ENCODE data around the gene C2CD2L.
"Not testable (repeated sequence)": the region's sequence is repeated elsewhere in the genome, so short reads cannot be mapped to it uniquely, and the experiment has no call there.

C2CD2L gene

GRCh38 chr11:119106564-119107537 is at the start of gene C2CD2L:
C2CD2L (plus strand) TSS chr11:119107344; CDS start chr11:119107742, 398 bp downstream.
- in situ Hi-C loops (cut with MboI; ENCODE audit: low pct_unique_long_range_greater_than_20kb, low sequenced_read_pairs) = no loop called here
- peak; percentile 92 for DNase-seq

- in situ Hi-C loops (cut with MboI; ENCODE audit: low pct_unique_long_range_greater_than_20kb, low sequenced_read_pairs); DNase-seq: not testable (repeated sequence)
Measured at GRCh38 chr11:119059128-119059527, 48.0 kb upstream of the C2CD2L start.

- in situ Hi-C loops (cut with MboI; ENCODE audit: low pct_unique_long_range_greater_than_20kb, low sequenced_read_pairs) = no loop called here
- DNase-seq = no peak
Measured at GRCh38 chr11:119061256-119061655, 45.9 kb upstream of the C2CD2L start.

GRCh38 chr11:119062779-119063178 is 44.4 kb upstream of the C2CD2L start:
- no peak for DNase-seq

GRCh38 chr11:119065369-119065768 is 41.8 kb upstream of the C2CD2L start:
- in situ Hi-C loops (cut with MboI; ENCODE audit: low pct_unique_long_range_greater_than_20kb, low sequenced_read_pairs) = no loop called here
- peak; percentile 67 for DNase-seq

More at GRCh38 chr11:119062779-119063178, 44.4 kb upstream of the C2CD2L start:
- in situ Hi-C loops (cut with MboI; ENCODE audit: low pct_unique_long_range_greater_than_20kb, low sequenced_read_pairs) = no loop called here

- in situ Hi-C loops (cut with MboI; ENCODE audit: low pct_unique_long_range_greater_than_20kb, low sequenced_read_pairs) = no loop called here
Measured at GRCh38 chr11:119067371-119068222, 39.5 kb upstream of the C2CD2L start, which contains the start of gene VPS11. VPS11 (plus strand) TSS chr11:119067818; CDS start chr11:119067824, 6 bp downstream.

GRCh38 chr11:119077839-119078238 is 29.3 kb upstream of the C2CD2L start:
- no peak for DNase-seq
- in situ Hi-C loops (cut with MboI; ENCODE audit: low pct_unique_long_range_greater_than_20kb, low sequenced_read_pairs) = no loop called here

More at GRCh38 chr11:119067371-119068222, 39.5 kb upstream of the C2CD2L start, which contains the start of gene VPS11:
- peak; percentile 94 for DNase-seq

- in situ Hi-C loops (cut with MboI; ENCODE audit: low pct_unique_long_range_greater_than_20kb, low sequenced_read_pairs) = no loop called here
- no peak for DNase-seq
Measured at GRCh38 chr11:119078675-119079420, 28.3 kb upstream of the C2CD2L start.

GRCh38 chr11:119081682-119082260 is 25.4 kb upstream of the C2CD2L start:
- DNase-seq = no peak
- in situ Hi-C loops (cut with MboI; ENCODE audit: low pct_unique_long_range_greater_than_20kb, low sequenced_read_pairs) = no loop called here

GRCh38 chr11:119084663-119085436 is 22.3 kb upstream of the C2CD2L start, which contains the start of gene HMBS:
HMBS (plus strand) TSS chr11:119084881; CDS start chr11:119085034, 153 bp downstream.
- peak; percentile 99 for DNase-seq
- in situ Hi-C loops (cut with MboI; ENCODE audit: low pct_unique_long_range_greater_than_20kb, low sequenced_read_pairs) = no loop called here

GRCh38 chr11:119085437-119085847 is 21.7 kb upstream of the C2CD2L start:
- DNase-seq = no peak
- in situ Hi-C loops (cut with MboI; ENCODE audit: low pct_unique_long_range_greater_than_20kb, low sequenced_read_pairs) = no loop called here

GRCh38 chr11:119087123-119087522 is 20.0 kb upstream of the C2CD2L start:
- in situ Hi-C loops (cut with MboI; ENCODE audit: low pct_unique_long_range_greater_than_20kb, low sequenced_read_pairs) = no loop called here
- DNase-seq = no peak

GRCh38 chr11:119087747-119088241 is 19.4 kb upstream of the C2CD2L start:
- peak; percentile 71 for DNase-seq
- in situ Hi-C loops (cut with MboI; ENCODE audit: low pct_unique_long_range_greater_than_20kb, low sequenced_read_pairs) = no loop called here

GRCh38 chr11:119088406-119088805 is 18.7 kb upstream of the C2CD2L start:
- in situ Hi-C loops (cut with MboI; ENCODE audit: low pct_unique_long_range_greater_than_20kb, low sequenced_read_pairs) = no loop called here
- DNase-seq = no peak

GRCh38 chr11:119089319-119089718 is 17.8 kb upstream of the C2CD2L start:
- DNase-seq = no peak
- in situ Hi-C loops (cut with MboI; ENCODE audit: low pct_unique_long_range_greater_than_20kb, low sequenced_read_pairs) = no loop called here

- in situ Hi-C loops (cut with MboI; ENCODE audit: low pct_unique_long_range_greater_than_20kb, low sequenced_read_pairs) = no loop called here
- DNase-seq = no peak
Measured at GRCh38 chr11:119091178-119091577, 16.0 kb upstream of the C2CD2L start.
